B cell (primary cell): ENCODE data around the gene MTX3. TPM values are rescaled to one million over a fixed set of nuclear protein-coding genes. Genes with fewer than 3 reads are reported as not detected.

ENCODE experiments used
- ATAC-seq: fragments of 200-7000 bp; cut with Tn5 transposase; one replicate; pipeline ENCODE4 v1.10.0; 2021; ENCODE audit warnings: low read depth, mild to moderate bottlenecking, moderate number of reproducible peaks, moderate library complexity
- CTCF ChIA-PET: fragments of 350-600 bp; sonication (Branson Sonifier 250); formaldehyde crosslinking; loops from one replicate; lab custom pipeline; 2021; ENCODE audit warnings: antibody characterized with exemption, inconsistent platforms; lab: Charles Lee
- POLR2A ChIA-PET: fragments of 350-600 bp; sonication (Branson Sonifier 250); formaldehyde crosslinking; loops from one replicate; lab custom pipeline; 2021; ENCODE audit warnings: antibody characterized with exemption; lab: Charles Lee
- DNase-seq: peaks from one replicate; pipeline ENCODE4 v3.0.0; 2013
- H2AFZ ChIP-seq: 2 replicates; pipeline ENCODE4 v1.6.1; 2012; ENCODE audit warnings: mild to moderate bottlenecking, low read depth, low read length; ENCODE audit not compliant: insufficient read depth, poor library complexity, severe bottlenecking
- H3K27ac ChIP-seq, 2 donors: 1 replicate in 1 of 2; 2 replicates in 1 of 2; pipeline ENCODE4 v1.5.1; 2012 to 2013; ENCODE audit warnings: low read length in 2 of 2, mild to moderate bottlenecking in 2 of 2, moderate library complexity in 1 of 2
- H3K27me3 ChIP-seq, 4 experiments: fragments of 200-600 bp in 1 of 4; sonication (generic) in 1 of 4; replicated peaks in 1 of 4; 1 replicate in 2 of 4; 2 replicates in 2 of 4; pipeline versions ENCODE4 v1.6.1 to v1.7.0; 2013 to 2016; ENCODE audit warnings: low read length in 3 of 4, mild to moderate bottlenecking in 2 of 4, mixed read lengths in 1 of 4, moderate library complexity in 1 of 4; ENCODE audit not compliant: insufficient read depth in 4 of 4, control insufficient read depth in 3 of 4; ENCODE audit errors: control extremely low read depth in 1 of 4
- H3K36me3 ChIP-seq, 2 experiments: replicated peaks in 1 of 2; 1 replicate in 1 of 2; 2 replicates in 1 of 2; pipeline versions ENCODE4 v1.6.1 to v1.7.1; 2013; ENCODE audit warnings: low read length in 1 of 2; ENCODE audit not compliant: insufficient read depth in 2 of 2, control insufficient read depth in 1 of 2; ENCODE audit errors: control extremely low read depth in 1 of 2, extremely low read depth in 1 of 2
- H3K4me1 ChIP-seq, 2 donors: fragments of 200-600 bp in 1 of 2; sonication (generic) in 1 of 2; 1 replicate in 1 of 2; 2 replicates in 1 of 2; pipeline versions ENCODE4 v1.5.1 to v1.6.1; 2013 to 2017; ENCODE audit warnings: low read length in 2 of 2; ENCODE audit not compliant: control insufficient read depth in 2 of 2, insufficient read depth in 2 of 2
- H3K4me2 ChIP-seq: replicated peaks from 2 replicates; pipeline ENCODE3; 2012; ENCODE audit warnings: mild to moderate bottlenecking, low read depth, low read length; ENCODE audit not compliant: poor library complexity, severe bottlenecking
- H3K4me3 ChIP-seq, 5 experiments: fragments of 200-600 bp in 1 of 5; sonication (generic) in 1 of 5; 1 replicate in 3 of 5; 2 replicates in 2 of 5; pipeline versions ENCODE4 v1.5.1 to v1.7.0; 2011 to 2016; ENCODE audit warnings: low read length in 4 of 5, mild to moderate bottlenecking in 4 of 5, low read depth in 2 of 5, control low read depth in 1 of 5, moderate library complexity in 1 of 5; ENCODE audit not compliant: insufficient read depth in 1 of 5; ENCODE audit errors: control extremely low read depth in 1 of 5, extremely low read depth in 1 of 5
- H3K79me2 ChIP-seq: fragments of 200-600 bp; sonication (generic); one replicate; pipeline ENCODE4 v1.6.0; 2016; ENCODE audit warnings: low read length; ENCODE audit not compliant: control insufficient read depth, insufficient read depth
- H3K9ac ChIP-seq: fragments of 200-600 bp; sonication (generic); 2 replicates; pipeline ENCODE4 v1.6.1; 2017; ENCODE audit warnings: mild to moderate bottlenecking, low read length, moderate library complexity
- H3K9me3 ChIP-seq, 3 donors: one replicate each; pipeline versions ENCODE4 v1.6.1 to v1.7.1; 2013; ENCODE audit warnings: low read length in 2 of 3; ENCODE audit not compliant: control insufficient read depth in 2 of 3, insufficient read depth in 1 of 3; ENCODE audit errors: control extremely low read depth in 1 of 3
- H4K20me1 ChIP-seq: 2 replicates; pipeline ENCODE4 v1.6.0; 2012; ENCODE audit warnings: mild to moderate bottlenecking, low read length; ENCODE audit not compliant: insufficient read depth, control insufficient read depth, poor library complexity, severe bottlenecking
- H3K27ac Mint-ChIP-seq: one replicate; pipeline ENCODE4 v1.8.0; 2021; ENCODE audit warnings: mixed read lengths
- H3K27me3 Mint-ChIP-seq: one replicate; pipeline ENCODE4 v1.8.0; 2021; ENCODE audit warnings: mixed read lengths
- H3K4me1 Mint-ChIP-seq: one replicate; pipeline ENCODE4 v1.8.0; 2021; ENCODE audit warnings: mixed read lengths
- H3K4me3 Mint-ChIP-seq: one replicate; pipeline ENCODE4 v1.8.0; 2021; ENCODE audit warnings: mixed read lengths
- H3K9me3 Mint-ChIP-seq: one replicate; pipeline ENCODE4 v1.8.0; 2022; ENCODE audit warnings: mixed read lengths; ENCODE audit not compliant: insufficient read depth
- CTCF ChIP-seq: fragments of 200-600 bp; IDR thresholded peaks from one replicate; pipeline ENCODE4 v1.8.0; 2022; ENCODE audit warnings: antibody characterized with exemption, mild to moderate bottlenecking
- EZH2 ChIP-seq: IDR thresholded peaks from 2 replicates; pipeline ENCODE4 v1.6.1; 2012; ENCODE audit warnings: borderline replicate concordance, low read depth, mild to moderate bottlenecking, moderate library complexity, low read length; ENCODE audit not compliant: insufficient read depth, poor library complexity, severe bottlenecking
- WGBS: methylation state at CpG from one replicate; pipeline ENCODE4 v1.1.5; 2013; ENCODE audit warnings: missing lambda C conversion rate; ENCODE audit not compliant: insufficient coverage; 5-methylcytosine and 5-hydroxymethylcytosine counted together
- intact Hi-C: fragments of 100-400 bp; cut with micrococcal nuclease; formaldehyde crosslinking; loops from one replicate; pipeline ENCODE4 v1.10.0; 2022
- polyA plus RNA-seq: library from polyadenylated mRNA; depleted of rRNA; stranded (reverse); fragments of >200 nt; gene quantifications from 2 replicates; pipeline ENCODE4 v1.2.3, GENCODE V29; 2012
- total RNA-seq, 2 donors: library from RNA; stranded (reverse); fragments of 120-200 nt in 1 of 2; gene quantifications; 1 replicate in 1 of 2; 2 replicates in 1 of 2; pipeline versions ENCODE4 v1.2.3 to v1.2.4, GENCODE V29; 2013 to 2022

The MTX3 gene
- total and polyA plus RNA-seq, 2 donors (not counting 1 experiment from before 2014, with no cell fraction given) = 7.9 to 21.0 TPM

- peaks cover 2% of the 10 kb centered on the region for H3K4me1 Mint-ChIP-seq
- WGBS = 93% methylated on average over 2 of the region's 5 CpGs
- CTCF ChIA-PET = no interaction called here
- Histone ChIP-seq H3K4me2 (no peak overlapping the region), H3K4me1 (peaks cover 0 to 2% of the 10 kb centered on the region in 2 donors), H3K9ac (no peak overlapping the region), H3K36me3 (peaks cover 3 to 16% of the 10 kb centered on the region in 2 experiments), H3K27me3 (no peaks in the 10 kb centered on the region), H2AFZ (no peak overlapping the region), H3K27ac (no peak overlapping the region), H3K79me2 (no peaks in the 10 kb centered on the region), H3K9me3 (no peaks in the 10 kb centered on the region), H3K4me3 (no peak overlapping the region), H4K20me1 (no peaks in the 10 kb centered on the region)
- H3K27ac Mint-ChIP-seq = no peak overlapping the region
- ATAC-seq (no peak), DNase-seq (no peak)
- POLR2A ChIA-PET = no interaction called here
- no peaks in the 10 kb centered on the region for H3K9me3 Mint-ChIP-seq
- intact Hi-C loops = no loop called here
- no peak overlapping the region for H3K4me3 Mint-ChIP-seq
- H3K27me3 Mint-ChIP-seq = peaks cover 4% of the 10 kb centered on the region
- TF ChIP-seq EZH2 (no peak), CTCF (no peak)
These were observed 15.6 kb downstream of the MTX3 start for GRCh38 chr5:79975422-79975821.

- H3K4me1 Mint-ChIP-seq = no peaks in the 10 kb centered on the region
- H3K4me1 ChIP-seq = no peaks in the 10 kb centered on the region
- no peak overlapping the region for H3K4me3 Mint-ChIP-seq
- no peak overlapping the region for H3K4me3 ChIP-seq
- H3K9me3 ChIP-seq = no peaks in the 10 kb centered on the region
- ATAC-seq (no peak), DNase-seq (no peak)
- no peaks in the 10 kb centered on the region for H3K9me3 Mint-ChIP-seq
- no peak overlapping the region for H2AFZ ChIP-seq
- TF ChIP-seq CTCF (no peak), EZH2 (no peak)
- H4K20me1 ChIP-seq = no peaks in the 10 kb centered on the region
- no peak overlapping the region for H3K4me2 ChIP-seq
- no peak overlapping the region for H3K9ac ChIP-seq
- ChIA-PET POLR2A (no interaction called here), CTCF (no interaction called here)
- no peak overlapping the region for H3K27ac Mint-ChIP-seq
- H3K79me2 ChIP-seq = no peaks in the 10 kb centered on the region
- peaks cover 3 to 16% of the 10 kb centered on the region in 2 experiments for H3K36me3 ChIP-seq
- peaks cover 4% of the 10 kb centered on the region for H3K27me3 Mint-ChIP-seq
- peaks cover 0 to under 1% (median 0%) of the 10 kb centered on the region in 4 experiments for H3K27me3 ChIP-seq
- H3K27ac ChIP-seq = no peak overlapping the region
- WGBS = 100% methylated on average over 2 of the region's 2 CpGs
- intact Hi-C loops = no loop called here
These were observed 16.2 kb downstream of the MTX3 start for GRCh38 chr5:79974886-79975285.
